HG03520 (cell line): Measurements from ENCODE around the gene FAM81B.

ENCODE experiments used
- ATAC-seq: cut with Tn5 transposase; IDR thresholded peaks from one replicate; pipeline ENCODE4 v1.9.1; 2021; ENCODE audit warnings: mild to moderate bottlenecking, moderate library complexity; ENCODE audit not compliant: unreplicated experiment

The FAM81B gene

DNA sequence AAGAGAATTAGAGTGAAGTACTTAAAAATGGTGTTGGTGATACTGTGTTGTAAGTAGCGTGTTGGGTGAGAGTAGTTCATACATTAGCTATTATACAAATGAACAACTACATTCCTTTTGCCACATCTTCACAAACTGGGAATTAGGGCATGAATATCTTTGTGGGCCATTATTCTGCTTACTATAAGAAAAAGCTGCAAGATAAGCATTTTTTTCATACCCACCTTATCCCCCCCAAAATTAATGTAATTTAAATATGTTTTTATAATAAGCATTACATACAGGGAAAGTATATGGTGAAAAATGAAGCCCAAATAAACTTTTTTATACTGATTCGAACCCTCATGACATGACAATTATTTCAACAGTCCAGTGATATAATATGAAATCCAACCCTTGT lies 69.5 kb downstream of the FAM81B start:
- no peak for ATAC-seq

DNA sequence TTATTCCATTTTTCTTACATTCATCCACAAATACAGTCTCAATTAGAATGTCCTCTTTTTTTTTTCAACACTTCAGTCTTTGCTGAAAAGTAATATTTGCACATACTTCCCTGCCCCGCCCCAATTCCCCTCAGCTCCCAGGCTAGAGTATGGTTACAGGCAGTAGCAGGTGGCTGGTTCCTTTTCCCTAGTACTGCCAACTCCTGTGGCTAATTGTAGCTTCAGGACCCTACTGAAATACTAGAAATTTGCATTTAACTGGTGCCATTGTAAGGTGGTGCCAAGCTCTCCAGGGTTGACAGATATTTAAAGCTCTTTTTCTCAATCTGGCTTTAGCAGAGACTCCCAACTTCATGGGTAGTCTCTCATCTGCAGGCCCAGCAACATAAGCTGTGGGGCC lies 80.3 kb downstream of the FAM81B start:
- ATAC-seq: no peak

GRCh38 chr5:95471942-95472341 lies 80.8 kb downstream of the FAM81B start:
- no peak for ATAC-seq

- no peak for ATAC-seq
Observed at GRCh38 chr5:95484421-95484820, 93.3 kb downstream of the FAM81B start.

DNA sequence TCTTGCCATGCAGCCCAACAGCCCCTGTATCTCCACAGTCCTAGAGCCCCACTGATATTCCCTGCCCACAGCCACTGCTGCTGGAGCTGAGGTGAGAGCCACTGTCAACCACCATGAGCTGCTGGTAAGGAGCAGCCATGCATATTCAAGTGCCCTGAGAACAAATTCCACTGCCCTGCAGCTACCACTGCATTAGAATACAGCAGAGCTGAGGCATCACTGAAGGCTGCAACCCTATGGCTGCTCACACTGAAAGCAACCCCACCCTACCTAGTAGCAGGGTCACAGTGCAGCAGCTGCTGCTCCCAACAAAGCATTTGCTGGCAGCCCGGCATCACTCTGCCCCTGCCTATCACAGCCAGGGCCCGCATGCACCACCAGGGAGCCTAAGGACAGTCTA lies 95.0 kb downstream of the FAM81B start:
- ATAC-seq: no peak

GRCh38 chr5:95487880-95488279 lies 96.7 kb downstream of the FAM81B start:
- no peak for ATAC-seq
